MM.1S (cell line): ENCODE measurements around the gene LRRK1.

Experiments
- DNase-seq: peaks from one replicate; pipeline ENCODE4 v3.0.0-alpha.2; 2015
- H2AFZ ChIP-seq: fragments of 300-600 bp; sonication (generic); 2 replicates; pipeline ENCODE4 v1.6.0; 2016; ENCODE audit warnings: antibody characterized with exemption, low read length
- H3F3A ChIP-seq: fragments of 300-600 bp; sonication (generic); 2 replicates; pipeline ENCODE4 v1.6.1; 2016; ENCODE audit warnings: mild to moderate bottlenecking, antibody characterized with exemption, low read length, moderate library complexity, mixed read lengths; ENCODE audit not compliant: insufficient read depth
- H3K27ac ChIP-seq: fragments of 300-600 bp; sonication (generic); 2 replicates; pipeline ENCODE4 v1.5.1; 2016; ENCODE audit warnings: mild to moderate bottlenecking, low read length
- H3K27me3 ChIP-seq: fragments of 300-600 bp; sonication (generic); replicated peaks from 2 replicates; pipeline ENCODE4 v1.6.0; 2016; ENCODE audit warnings: low read length; ENCODE audit not compliant: insufficient read depth
- H3K36me3 ChIP-seq: fragments of 300-600 bp; sonication (generic); replicated peaks from 2 replicates; pipeline ENCODE4 v1.6.1; 2016; ENCODE audit warnings: mild to moderate bottlenecking, low read length, mixed read lengths; ENCODE audit not compliant: insufficient read depth
- H3K4me1 ChIP-seq: fragments of 300-600 bp; sonication (generic); 2 replicates; pipeline ENCODE4 v1.6.1; 2016; ENCODE audit warnings: low read length, mixed read lengths
- H3K4me2 ChIP-seq: fragments of 300-600 bp; sonication (generic); 2 replicates; pipeline ENCODE4 v1.6.0; 2016; ENCODE audit warnings: low read depth, low read length
- H3K4me3 ChIP-seq: fragments of 300-600 bp; sonication (generic); 2 replicates; pipeline ENCODE4 v1.5.1; 2016; ENCODE audit warnings: low read length, mixed read lengths
- H3K79me2 ChIP-seq: fragments of 300-600 bp; sonication (generic); 2 replicates; pipeline ENCODE4 v1.6.1; 2016; ENCODE audit warnings: mixed run types, low read length, mixed read lengths
- H3K9ac ChIP-seq: fragments of 300-600 bp; sonication (generic); 2 replicates; pipeline ENCODE4 v1.6.1; 2016; ENCODE audit warnings: low read length, mixed read lengths
- H3K9me2 ChIP-seq: fragments of 300-600 bp; sonication (generic); replicated peaks from 2 replicates; pipeline ENCODE4 v1.6.1; 2016; ENCODE audit warnings: mild to moderate bottlenecking, low read length, mixed read lengths; ENCODE audit not compliant: insufficient read depth
- H3K9me3 ChIP-seq: fragments of 300-600 bp; sonication (generic); replicated peaks from 2 replicates; pipeline ENCODE4 v1.6.1; 2016; ENCODE audit warnings: mild to moderate bottlenecking, low read length, mixed read lengths; ENCODE audit not compliant: insufficient read depth
- H4K20me1 ChIP-seq: fragments of 300-600 bp; sonication (generic); 2 replicates; pipeline ENCODE4 v1.6.1; 2016; ENCODE audit warnings: mild to moderate bottlenecking, low read length, moderate library complexity, mixed read lengths; ENCODE audit not compliant: insufficient read depth
- EZH2 ChIP-seq: fragments of 300-600 bp; sonication (generic); optimal IDR thresholded peaks from 2 replicates; pipeline ENCODE3; 2017; ENCODE audit warnings: low read depth, mild to moderate bottlenecking, antibody characterized with exemption, low read length, mixed read lengths
- EZH2phosphoT487 ChIP-seq: fragments of 300-600 bp; sonication (generic); IDR thresholded peaks from 2 replicates; pipeline ENCODE4 v1.6.1; 2018; ENCODE audit warnings: antibody characterized with exemption, low read length
- TF ChIP-seq, protein P1 (sequence below): fragments of 300-600 bp; sonication (generic); IDR thresholded peaks from 2 replicates; pipeline ENCODE4 v1.5.1; 2016; ENCODE audit warnings: antibody characterized with exemption, low read length, mixed read lengths

LRRK1 gene

DNA sequence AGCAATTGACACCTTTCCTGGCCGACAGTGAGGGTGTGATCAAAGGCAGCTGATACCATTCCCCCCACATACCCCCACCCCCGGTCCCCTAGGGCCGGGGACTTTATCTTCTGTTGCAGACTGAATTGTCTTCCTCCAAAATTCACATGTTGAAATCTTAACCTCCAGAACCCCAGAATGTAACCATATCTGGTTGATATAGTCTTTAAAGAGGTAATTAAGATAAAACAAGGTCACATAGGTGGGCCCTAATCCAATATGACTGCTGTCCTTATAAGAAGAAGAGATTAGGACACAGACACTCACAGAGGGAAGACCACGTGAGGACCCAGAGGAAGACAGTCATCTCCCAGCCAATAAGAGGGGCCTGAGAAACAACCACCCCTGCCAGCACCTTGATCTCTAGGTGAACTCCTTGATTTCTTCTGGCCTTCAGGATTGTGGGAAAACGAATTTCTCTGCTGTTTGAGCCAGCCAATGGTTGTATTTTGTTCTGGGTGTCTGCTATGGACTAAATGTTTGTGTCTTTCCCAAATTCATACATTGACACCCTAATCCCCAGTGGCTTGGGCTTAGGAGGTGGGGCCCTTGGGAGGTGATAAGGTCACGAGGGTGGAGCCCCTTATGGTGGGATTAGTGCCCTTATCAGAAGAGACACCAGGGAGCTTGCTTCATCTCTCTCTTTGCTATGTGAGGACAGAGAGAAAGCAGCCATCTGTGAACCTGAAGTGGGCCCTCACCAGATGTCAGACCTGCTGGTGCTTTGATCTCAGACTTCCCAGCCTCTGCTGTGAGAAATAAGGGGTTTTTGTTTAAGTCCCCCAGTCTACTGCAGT lies 188.7 kb downstream of the LRRK1 start:
- no peaks in the 10 kb centered on the region for H3K4me1 ChIP-seq
- no peak overlapping the region for H3K9ac ChIP-seq
- DNase-seq: no peak
- TF ChIP-seq EZH2 (no peak), EZH2phosphoT487 (no peak)
- TF ChIP-seq, protein P1, sequence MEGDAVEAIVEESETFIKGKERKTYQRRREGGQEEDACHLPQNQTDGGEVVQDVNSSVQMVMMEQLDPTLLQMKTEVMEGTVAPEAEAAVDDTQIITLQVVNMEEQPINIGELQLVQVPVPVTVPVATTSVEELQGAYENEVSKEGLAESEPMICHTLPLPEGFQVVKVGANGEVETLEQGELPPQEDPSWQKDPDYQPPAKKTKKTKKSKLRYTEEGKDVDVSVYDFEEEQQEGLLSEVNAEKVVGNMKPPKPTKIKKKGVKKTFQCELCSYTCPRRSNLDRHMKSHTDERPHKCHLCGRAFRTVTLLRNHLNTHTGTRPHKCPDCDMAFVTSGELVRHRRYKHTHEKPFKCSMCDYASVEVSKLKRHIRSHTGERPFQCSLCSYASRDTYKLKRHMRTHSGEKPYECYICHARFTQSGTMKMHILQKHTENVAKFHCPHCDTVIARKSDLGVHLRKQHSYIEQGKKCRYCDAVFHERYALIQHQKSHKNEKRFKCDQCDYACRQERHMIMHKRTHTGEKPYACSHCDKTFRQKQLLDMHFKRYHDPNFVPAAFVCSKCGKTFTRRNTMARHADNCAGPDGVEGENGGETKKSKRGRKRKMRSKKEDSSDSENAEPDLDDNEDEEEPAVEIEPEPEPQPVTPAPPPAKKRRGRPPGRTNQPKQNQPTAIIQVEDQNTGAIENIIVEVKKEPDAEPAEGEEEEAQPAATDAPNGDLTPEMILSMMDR: no peak
- no peak overlapping the region for H3K27ac ChIP-seq
- H3K4me2 ChIP-seq: no peak overlapping the region
- H2AFZ ChIP-seq: no peak overlapping the region
- H3K27me3 ChIP-seq: no peaks in the 10 kb centered on the region
- H3F3A ChIP-seq: no peaks in the 10 kb centered on the region
- no peaks in the 10 kb centered on the region for H3K79me2 ChIP-seq
- no peak overlapping the region for H3K4me3 ChIP-seq
- H4K20me1 ChIP-seq: no peaks in the 10 kb centered on the region
- no peaks in the 10 kb centered on the region for H3K36me3 ChIP-seq
- no peaks in the 10 kb centered on the region for H3K9me3 ChIP-seq
- no peaks in the 10 kb centered on the region for H3K9me2 ChIP-seq

DNA sequence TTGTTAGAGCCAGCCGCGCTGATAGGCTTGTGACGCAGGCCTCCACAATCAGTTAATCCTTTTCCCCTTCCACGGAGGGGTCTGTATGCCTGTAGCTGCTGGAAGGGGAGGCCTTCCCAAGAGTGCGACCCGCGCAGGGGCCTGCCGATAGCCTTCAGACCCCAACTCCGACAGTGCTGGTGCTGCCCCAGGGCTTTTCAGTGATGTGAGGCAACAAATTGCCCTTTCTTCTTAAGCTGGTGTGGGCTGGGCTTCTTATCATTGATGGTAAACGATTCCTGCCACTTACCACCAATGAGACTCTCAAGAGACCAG lies 189.3 kb downstream of the LRRK1 start:
- no peaks in the 10 kb centered on the region for H4K20me1 ChIP-seq
- H3K9me3 ChIP-seq: no peaks in the 10 kb centered on the region
- H3F3A ChIP-seq: no peaks in the 10 kb centered on the region
- no peaks in the 10 kb centered on the region for H3K4me1 ChIP-seq
- no peak overlapping the region for H3K27ac ChIP-seq
- no peaks in the 10 kb centered on the region for H3K9me2 ChIP-seq
- H3K36me3 ChIP-seq: no peaks in the 10 kb centered on the region
- H3K4me2 ChIP-seq: no peak overlapping the region
- TF ChIP-seq EZH2 (no peak), EZH2phosphoT487 (no peak)
- TF ChIP-seq, protein P1: no peak
- H2AFZ ChIP-seq: no peak overlapping the region
- H3K79me2 ChIP-seq: no peaks in the 10 kb centered on the region
- no peaks in the 10 kb centered on the region for H3K27me3 ChIP-seq
- no peak overlapping the region for H3K9ac ChIP-seq
- no peak overlapping the region for H3K4me3 ChIP-seq
- DNase-seq: no peak

DNA sequence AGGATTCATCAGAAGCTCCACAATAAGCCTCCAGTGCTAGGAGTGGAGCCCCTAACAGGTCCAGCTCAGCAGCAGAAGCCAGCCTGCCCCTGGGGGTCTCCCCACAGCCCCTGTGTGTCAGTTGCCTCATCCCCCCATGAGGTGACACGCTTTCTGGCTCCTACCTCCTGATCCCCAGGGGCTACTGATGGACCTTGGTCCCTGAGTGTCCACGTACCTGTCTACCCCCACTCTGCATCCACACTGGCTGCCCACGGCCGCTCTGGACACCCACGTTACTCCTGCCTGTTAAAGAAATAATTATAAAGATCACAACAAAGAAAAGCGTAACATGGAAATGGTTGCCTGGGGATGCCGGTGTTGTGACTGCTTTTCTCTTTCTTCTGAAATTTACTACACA lies 189.6 kb downstream of the LRRK1 start:
- Histone ChIP-seq H3K9me2 (no peaks in the 10 kb centered on the region), H3K79me2 (no peaks in the 10 kb centered on the region), H2AFZ (no peak overlapping the region), H3F3A (no peaks in the 10 kb centered on the region), H3K27me3 (no peaks in the 10 kb centered on the region), H3K4me1 (no peaks in the 10 kb centered on the region), H3K4me3 (no peak overlapping the region), H4K20me1 (no peaks in the 10 kb centered on the region), H3K4me2 (no peak overlapping the region), H3K27ac (no peak overlapping the region), H3K36me3 (no peaks in the 10 kb centered on the region), H3K9ac (no peak overlapping the region), H3K9me3 (no peaks in the 10 kb centered on the region)
- DNase-seq: no peak
- TF ChIP-seq EZH2phosphoT487 (no peak), EZH2 (no peak)
- TF ChIP-seq, protein P1: no peak
